Pericardium fibroblast (primary cell): ENCODE data around the gene DPY30. TPM values are rescaled to one million over a fixed set of nuclear protein-coding genes. Genes with fewer than 3 reads are reported as not detected.

Experiments used
- total RNA-seq: library from RNA; depleted of rRNA; stranded (reverse); fragments of >200 nt; gene quantifications from 2 replicates; pipeline ENCODE4 v1.2.3, GENCODE V29; 2015

DPY30 gene
- total RNA-seq: 51.3 and 76.3 TPM in 2 replicates

GRCh38 chr2:32039447-32040219 is at the start of gene DPY30:
DPY30 (minus strand) TSS chr2:32039805; CDS start chr2:32039456, 349 bp downstream.

GRCh38 chr2:32063310-32064020 is 23.9 kb upstream of the DPY30 start, which contains the start of gene SPAST:
SPAST (plus strand) TSS chr2:32063556; CDS start chr2:32063832, 276 bp downstream.

GRCh38 chr2:32010670-32011484 is 28.7 kb downstream of the DPY30 start, which contains the start of gene MEMO1:
MEMO1 (minus strand) TSS chr2:32011008; CDS start chr2:32010247, 761 bp downstream.

Other genes with a start within 250 kb of the DPY30 start
- gene MEMO1, start 28.8 kb downstream of the DPY30 start, total RNA-seq: 27.2 and 30.7 TPM in 2 replicates
- gene SPAST, start 23.8 kb upstream of the DPY30 start, total RNA-seq: 10.0 and 16.0 TPM in 2 replicates
- 15.6 and 23.1 TPM in 2 replicates for gene SLC30A6, start 126.1 kb upstream of the DPY30 start, total RNA-seq
- not detected in 2 replicates for gene NLRC4, start 225.1 kb upstream of the DPY30 start, total RNA-seq
- gene YIPF4, start 238.1 kb upstream of the DPY30 start, total RNA-seq: 15.9 and 31.3 TPM in 2 replicates